ENCODE data around the gene PSMD10. TPM values are rescaled to one million over a fixed set of nuclear protein-coding genes. Genes with fewer than 3 reads are reported as not detected.

PSMD10 gene
- total RNA-seq, 1 experiment from 2014 or later, result 88.6 TPM

DNA sequence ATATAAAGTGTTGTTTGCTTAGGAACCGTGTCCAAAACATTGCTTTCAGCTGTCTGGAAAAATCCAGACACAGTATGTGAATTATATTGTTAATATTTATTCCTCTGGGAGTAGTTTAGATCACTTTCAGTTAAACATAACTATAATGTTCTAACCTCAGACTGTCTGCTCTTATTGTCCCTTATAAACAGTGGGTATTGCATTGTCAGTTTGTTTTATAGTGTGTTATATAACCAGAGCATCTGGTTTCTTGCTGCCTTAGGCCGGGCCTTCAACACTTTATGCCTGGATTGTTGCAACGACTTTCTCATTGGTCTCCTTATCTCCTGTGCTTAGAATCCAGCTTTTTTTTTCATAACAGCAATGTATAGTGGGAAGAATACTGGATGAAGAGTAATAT is 26.6 kb upstream of the PSMD10 start:
- DNase-seq (ENCODE audit: low read depth, low spot score) (no peak), ATAC-seq (no peak)
- H3K27me3 ChIP-seq (ENCODE audit: control insufficient read depth, insufficient read depth, low read length), result no peaks in the 10 kb centered on the region
- no peaks in the 10 kb centered on the region for H3K4me1 ChIP-seq (ENCODE audit: control insufficient read depth, insufficient read depth, low read length)
- H3K36me3 ChIP-seq (ENCODE audit: control insufficient read depth, insufficient read depth, low read length), result no peaks in the 10 kb centered on the region
- TF ChIP-seq, protein P1, sequence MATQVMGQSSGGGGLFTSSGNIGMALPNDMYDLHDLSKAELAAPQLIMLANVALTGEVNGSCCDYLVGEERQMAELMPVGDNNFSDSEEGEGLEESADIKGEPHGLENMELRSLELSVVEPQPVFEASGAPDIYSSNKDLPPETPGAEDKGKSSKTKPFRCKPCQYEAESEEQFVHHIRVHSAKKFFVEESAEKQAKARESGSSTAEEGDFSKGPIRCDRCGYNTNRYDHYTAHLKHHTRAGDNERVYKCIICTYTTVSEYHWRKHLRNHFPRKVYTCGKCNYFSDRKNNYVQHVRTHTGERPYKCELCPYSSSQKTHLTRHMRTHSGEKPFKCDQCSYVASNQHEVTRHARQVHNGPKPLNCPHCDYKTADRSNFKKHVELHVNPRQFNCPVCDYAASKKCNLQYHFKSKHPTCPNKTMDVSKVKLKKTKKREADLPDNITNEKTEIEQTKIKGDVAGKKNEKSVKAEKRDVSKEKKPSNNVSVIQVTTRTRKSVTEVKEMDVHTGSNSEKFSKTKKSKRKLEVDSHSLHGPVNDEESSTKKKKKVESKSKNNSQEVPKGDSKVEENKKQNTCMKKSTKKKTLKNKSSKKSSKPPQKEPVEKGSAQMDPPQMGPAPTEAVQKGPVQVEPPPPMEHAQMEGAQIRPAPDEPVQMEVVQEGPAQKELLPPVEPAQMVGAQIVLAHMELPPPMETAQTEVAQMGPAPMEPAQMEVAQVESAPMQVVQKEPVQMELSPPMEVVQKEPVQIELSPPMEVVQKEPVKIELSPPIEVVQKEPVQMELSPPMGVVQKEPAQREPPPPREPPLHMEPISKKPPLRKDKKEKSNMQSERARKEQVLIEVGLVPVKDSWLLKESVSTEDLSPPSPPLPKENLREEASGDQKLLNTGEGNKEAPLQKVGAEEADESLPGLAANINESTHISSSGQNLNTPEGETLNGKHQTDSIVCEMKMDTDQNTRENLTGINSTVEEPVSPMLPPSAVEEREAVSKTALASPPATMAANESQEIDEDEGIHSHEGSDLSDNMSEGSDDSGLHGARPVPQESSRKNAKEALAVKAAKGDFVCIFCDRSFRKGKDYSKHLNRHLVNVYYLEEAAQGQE (IDR thresholded peaks at IDR 0.05; ENCODE audit: insufficient read depth in 1 of 2, low read depth in 2 of 2, low read length in 1 of 2), result no peak
- TF ChIP-seq TCF7L2 (IDR thresholded peaks at IDR 0.05; ENCODE audit: low read depth, low read length), result no peak
- no peak for TF ChIP-seq SIN3A (IDR thresholded peaks at IDR 0.05; ENCODE audit: borderline replicate concordance, insufficient read depth, low read depth, low read length)
- TF ChIP-seq POLR2AphosphoS5 (IDR thresholded peaks at IDR 0.05; ENCODE audit: low read depth, low read length), result no peak
- TF ChIP-seq CTCF (IDR thresholded peaks at IDR 0.05), result no peak
- no peak overlapping the region for H3K4me3 ChIP-seq (ENCODE audit: low read depth in 2 of 2, low read length in 2 of 2)
- ChIA-PET CTCF (no interaction called here), POLR2A (no interaction called here)
- BruUV-seq (replicated peaks), result no TSS peak
- H3K27ac ChIP-seq (ENCODE audit: low read length), result no peak overlapping the region
- intact Hi-C loops (cut with micrococcal nuclease; ENCODE audit: unreplicated experiment) (no loop called here), in situ Hi-C loops (cut with HindIII; ENCODE audit: low pct_unique_long_range_greater_than_20kb, low sequenced_read_pairs) (no loop called here)
- no peaks in the 10 kb centered on the region for H3K9me3 ChIP-seq (ENCODE audit: control insufficient read depth, insufficient read depth, low read depth, low read length)

GRCh38 chrX:108114541-108114940 is 23.2 kb upstream of the PSMD10 start:
- no peak for DNase-seq (ENCODE audit: low read depth, low spot score)
- TF ChIP-seq, protein P1 (IDR thresholded peaks at IDR 0.05; ENCODE audit: insufficient read depth in 1 of 2, low read depth in 2 of 2, low read length in 1 of 2), result no peak
- BruUV-seq (replicated peaks), result no TSS peak
- Histone ChIP-seq H3K4me1 (ENCODE audit: control insufficient read depth, insufficient read depth, low read length) (no peaks in the 10 kb centered on the region), H3K27me3 (ENCODE audit: control insufficient read depth, insufficient read depth, low read length) (no peaks in the 10 kb centered on the region), H3K4me3 (ENCODE audit: low read depth in 2 of 2, low read length in 2 of 2) (no peak overlapping the region), H3K9me3 (ENCODE audit: control insufficient read depth, insufficient read depth, low read depth, low read length) (no peaks in the 10 kb centered on the region), H3K27ac (ENCODE audit: low read length) (no peak overlapping the region), H3K36me3 (ENCODE audit: control insufficient read depth, insufficient read depth, low read length) (no peaks in the 10 kb centered on the region)
- CTCF ChIA-PET, result no interaction called here
- in situ Hi-C loops (cut with HindIII; ENCODE audit: low pct_unique_long_range_greater_than_20kb, low sequenced_read_pairs), result no loop called here
- intact Hi-C loops (cut with micrococcal nuclease; ENCODE audit: unreplicated experiment), result no loop called here
- POLR2A ChIA-PET, result no interaction called here
- ATAC-seq, result no peak
